GM19099 (cell line): Measurements from ENCODE around the gene PPIP5K1.

Source experiments
- POLR2A ChIP-seq: IDR thresholded peaks from 3 replicates; pipeline ENCODE4 v1.6.1; 2011; ENCODE audit warnings: low read depth; ENCODE audit not compliant: insufficient read length; ENCODE audit errors: extremely low read depth

PPIP5K1 gene

DNA sequence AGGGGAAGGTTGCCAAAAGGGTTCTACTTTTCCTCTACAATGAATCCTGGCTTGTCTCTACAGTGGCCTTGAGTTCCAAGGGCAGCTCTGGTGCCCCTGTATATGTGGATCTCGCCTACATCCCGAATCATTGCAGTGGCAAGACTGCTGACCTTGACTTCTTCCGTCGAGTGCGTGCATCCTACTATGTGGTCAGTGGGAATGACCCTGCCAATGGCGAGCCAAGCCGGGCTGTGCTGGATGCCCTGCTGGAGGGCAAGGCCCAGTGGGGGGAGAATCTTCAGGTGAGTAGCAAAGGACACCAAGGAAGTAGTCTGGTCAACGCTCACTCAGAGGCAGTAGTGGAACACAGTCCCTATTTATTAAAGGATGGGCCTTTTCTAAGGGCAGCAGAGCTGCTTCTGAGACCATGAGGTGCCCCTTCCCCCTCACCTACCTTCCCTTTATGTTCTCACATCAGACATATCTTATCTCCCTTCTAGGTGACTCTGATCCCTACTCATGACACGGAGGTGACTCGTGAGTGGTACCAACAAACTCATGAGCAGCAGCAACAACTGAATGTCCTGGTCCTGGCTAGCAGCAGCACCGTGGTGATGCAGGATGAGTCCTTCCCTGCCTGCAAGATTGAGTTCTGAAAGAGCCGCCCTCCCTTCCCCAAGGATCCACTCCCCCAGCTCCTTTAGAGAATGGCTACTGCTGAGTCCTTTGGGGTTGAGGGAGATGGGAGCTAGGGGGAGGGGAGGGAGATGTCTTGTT, 60.2 kb downstream of the PPIP5K1 start:
- TF ChIP-seq POLR2A: no peak

DNA sequence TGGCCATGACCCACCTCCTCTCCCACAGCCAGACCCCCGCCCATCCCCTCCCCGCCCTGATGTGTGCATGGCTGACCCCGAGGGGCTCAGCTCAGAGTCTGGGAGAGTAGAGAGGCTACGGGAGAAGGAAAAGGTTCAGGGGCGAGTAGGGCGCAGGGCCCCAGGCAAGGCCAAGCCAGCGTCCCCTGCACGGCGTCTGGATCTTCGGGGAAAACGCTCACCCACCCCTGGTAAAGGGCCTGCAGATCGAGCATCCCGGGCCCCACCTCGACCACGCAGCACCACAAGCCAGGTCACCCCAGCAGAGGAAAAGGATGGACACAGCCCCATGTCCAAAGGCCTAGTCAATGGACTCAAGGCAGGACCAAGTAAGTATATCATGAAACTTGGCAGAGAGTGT, 60.9 kb downstream of the PPIP5K1 start:
- no peak for TF ChIP-seq POLR2A

DNA sequence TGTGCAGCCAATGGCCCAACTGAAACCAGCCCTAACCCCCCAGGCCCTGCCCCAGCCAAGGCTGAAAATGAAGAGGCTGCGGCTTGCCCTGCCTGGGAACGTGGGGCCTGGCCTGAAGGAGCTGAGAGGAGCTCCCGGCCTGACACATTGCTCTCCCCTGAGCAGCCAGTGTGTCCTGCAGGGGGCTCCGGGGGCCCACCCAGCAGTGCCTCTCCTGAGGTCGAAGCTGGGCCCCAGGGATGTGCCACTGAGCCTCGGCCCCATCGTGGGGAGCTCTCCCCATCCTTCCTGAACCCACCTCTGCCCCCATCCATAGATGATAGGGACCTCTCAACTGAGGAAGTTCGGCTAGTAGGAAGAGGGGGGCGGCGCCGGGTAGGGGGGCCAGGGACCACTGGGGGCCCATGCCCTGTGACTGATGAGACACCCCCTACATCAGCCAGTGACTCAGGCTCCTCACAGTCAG, 61.4 kb downstream of the PPIP5K1 start:
- no peak for TF ChIP-seq POLR2A

DNA sequence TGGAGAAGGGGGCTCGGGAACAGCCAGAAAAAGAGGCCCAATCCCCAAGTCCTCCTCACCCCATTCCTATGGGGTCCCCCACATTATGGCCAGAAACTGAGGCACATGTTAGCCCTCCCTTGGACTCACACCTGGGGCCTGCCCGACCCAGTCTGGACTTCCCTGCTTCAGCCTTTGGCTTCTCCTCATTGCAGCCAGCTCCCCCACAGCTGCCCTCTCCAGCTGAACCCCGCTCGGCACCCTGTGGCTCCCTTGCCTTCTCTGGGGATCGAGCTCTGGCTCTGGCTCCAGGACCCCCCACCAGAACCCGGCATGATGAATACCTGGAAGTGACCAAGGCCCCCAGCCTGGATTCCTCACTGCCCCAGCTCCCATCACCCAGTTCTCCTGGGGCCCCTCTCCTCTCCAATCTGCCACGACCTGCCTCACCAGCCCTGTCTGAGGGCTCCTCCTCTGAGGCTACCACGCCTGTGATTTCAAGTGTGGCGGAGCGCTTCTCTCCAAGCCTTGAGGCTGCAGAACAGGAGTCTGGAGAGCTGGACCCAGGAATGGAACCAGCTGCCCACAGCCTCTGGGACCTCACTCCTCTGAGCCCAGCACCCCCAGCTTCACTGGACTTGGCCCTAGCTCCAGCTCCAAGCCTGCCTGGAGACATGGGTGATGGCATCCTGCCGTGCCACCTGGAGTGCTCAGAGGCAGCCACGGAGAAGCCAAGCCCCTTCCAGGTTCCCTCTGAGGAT, 62.0 kb downstream of the PPIP5K1 start:
- no peak for TF ChIP-seq POLR2A

DNA sequence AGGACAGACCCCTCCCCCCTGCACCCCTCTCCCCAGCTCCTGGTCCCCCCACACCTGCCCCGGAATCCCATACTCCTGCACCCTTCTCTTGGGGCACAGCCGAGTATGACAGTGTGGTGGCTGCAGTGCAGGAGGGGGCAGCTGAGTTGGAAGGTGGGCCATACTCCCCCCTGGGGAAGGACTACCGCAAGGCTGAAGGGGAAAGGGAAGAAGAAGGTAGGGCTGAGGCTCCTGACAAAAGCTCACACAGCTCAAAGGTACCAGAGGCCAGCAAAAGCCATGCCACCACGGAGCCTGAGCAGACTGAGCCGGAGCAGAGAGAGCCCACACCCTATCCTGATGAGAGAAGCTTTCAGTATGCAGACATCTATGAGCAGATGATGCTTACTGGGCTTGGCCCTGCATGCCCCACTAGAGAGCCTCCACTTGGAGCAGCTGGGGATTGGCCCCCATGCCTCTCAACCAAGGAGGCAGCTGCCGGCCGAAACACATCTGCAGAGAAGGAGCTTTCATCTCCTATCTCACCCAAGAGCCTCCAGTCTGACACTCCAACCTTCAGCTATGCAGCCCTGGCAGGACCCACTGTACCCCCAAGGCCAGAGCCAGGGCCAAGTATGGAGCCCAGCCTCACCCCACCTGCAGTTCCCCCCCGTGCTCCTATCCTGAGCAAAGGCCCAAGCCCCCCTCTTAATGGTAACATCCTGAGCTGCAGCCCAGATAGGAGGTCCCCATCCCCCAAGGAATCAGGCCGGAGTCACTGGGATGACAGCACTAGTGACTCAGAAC, 62.8 kb downstream of the PPIP5K1 start:
- no peak for TF ChIP-seq POLR2A

DNA sequence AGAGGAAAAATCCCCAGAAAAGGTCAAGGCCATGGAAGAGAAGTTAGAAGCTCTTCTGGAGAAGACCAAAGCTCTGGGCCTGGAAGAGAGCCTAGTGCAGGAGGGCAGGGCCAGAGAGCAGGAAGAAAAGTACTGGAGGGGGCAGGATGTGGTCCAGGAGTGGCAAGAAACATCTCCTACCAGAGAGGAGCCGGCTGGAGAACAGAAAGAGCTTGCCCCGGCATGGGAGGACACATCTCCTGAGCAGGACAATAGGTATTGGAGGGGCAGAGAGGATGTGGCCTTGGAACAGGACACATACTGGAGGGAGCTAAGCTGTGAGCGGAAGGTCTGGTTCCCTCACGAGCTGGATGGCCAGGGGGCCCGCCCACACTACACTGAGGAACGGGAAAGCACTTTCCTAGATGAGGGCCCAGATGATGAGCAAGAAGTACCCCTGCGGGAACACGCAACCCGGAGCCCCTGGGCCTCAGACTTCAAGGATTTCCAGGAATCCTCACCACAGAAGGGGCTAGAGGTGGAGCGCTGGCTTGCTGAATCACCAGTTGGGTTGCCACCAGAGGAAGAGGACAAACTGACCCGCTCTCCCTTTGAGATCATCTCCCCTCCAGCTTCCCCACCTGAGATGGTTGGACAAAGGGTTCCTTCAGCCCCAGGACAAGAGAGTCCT, 63.6 kb downstream of the PPIP5K1 start:
- no peak for TF ChIP-seq POLR2A

DNA sequence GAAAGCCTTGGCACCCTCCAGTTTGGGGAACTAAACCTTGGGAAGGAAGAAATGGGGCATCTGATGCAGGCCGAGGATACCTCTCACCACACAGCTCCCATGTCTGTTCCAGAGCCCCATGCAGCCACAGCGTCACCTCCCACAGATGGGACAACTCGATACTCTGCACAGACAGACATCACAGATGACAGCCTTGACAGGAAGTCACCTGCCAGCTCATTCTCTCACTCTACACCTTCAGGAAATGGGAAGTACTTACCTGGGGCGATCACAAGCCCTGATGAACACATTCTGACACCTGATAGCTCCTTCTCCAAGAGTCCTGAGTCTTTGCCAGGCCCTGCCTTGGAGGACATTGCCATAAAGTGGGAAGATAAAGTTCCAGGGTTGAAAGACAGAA, 64.9 kb downstream of the PPIP5K1 start:
- no peak for TF ChIP-seq POLR2A

DNA sequence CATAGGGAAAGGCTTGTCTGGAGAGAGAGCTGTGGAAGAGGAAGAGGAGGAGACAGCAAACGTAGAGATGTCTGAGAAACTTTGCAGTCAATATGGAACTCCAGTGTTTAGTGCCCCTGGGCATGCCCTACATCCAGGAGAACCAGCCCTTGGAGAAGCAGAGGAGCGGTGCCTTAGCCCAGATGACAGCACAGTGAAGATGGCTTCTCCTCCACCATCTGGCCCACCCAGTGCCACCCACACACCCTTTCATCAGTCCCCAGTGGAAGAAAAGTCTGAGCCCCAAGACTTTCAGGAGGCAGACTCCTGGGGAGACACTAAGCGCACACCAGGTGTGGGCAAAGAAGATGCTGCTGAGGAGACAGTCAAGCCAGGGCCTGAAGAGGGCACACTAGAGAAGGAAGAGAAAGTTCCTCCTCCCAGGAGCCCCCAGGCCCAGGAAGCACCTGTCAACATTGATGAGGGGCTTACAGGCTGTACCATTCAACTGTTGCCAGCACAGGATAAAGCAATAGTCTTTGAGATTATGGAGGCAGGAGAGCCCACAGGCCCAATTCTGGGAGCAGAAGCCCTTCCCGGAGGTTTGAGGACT, 65.7 kb downstream of the PPIP5K1 start:
- TF ChIP-seq POLR2A: no peak

DNA sequence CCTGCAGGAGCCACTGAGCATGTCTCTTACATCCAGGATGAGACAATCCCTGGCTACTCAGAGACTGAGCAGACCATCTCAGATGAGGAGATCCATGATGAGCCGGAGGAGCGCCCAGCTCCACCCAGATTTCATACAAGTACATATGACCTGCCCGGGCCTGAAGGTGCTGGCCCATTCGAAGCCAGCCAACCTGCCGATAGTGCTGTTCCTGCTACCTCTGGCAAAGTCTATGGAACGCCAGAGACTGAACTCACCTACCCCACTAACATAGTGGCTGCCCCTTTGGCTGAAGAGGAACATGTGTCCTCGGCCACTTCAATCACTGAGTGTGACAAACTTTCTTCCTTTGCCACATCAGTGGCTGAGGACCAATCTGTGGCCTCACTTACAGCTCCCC, 66.4 kb downstream of the PPIP5K1 start:
- no peak for TF ChIP-seq POLR2A

DNA sequence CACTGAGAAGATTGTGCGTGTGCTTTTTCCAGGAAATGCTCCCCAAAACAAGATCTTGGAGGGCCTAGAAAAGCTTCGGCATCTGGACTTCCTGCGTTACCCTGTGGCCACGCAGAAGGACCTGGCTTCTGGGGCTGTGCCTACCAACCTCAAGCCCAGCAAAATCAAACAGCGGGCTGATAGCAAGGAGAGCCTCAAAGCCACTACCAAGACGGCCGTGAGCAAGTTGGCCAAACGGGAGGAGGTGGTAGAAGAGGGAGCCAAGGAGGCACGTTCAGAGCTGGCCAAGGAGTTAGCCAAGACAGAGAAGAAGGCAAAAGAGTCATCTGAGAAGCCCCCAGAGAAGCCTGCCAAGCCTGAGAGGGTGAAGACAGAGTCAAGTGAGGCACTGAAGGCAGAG, 67.8 kb downstream of the PPIP5K1 start:
- TF ChIP-seq POLR2A: no peak

DNA sequence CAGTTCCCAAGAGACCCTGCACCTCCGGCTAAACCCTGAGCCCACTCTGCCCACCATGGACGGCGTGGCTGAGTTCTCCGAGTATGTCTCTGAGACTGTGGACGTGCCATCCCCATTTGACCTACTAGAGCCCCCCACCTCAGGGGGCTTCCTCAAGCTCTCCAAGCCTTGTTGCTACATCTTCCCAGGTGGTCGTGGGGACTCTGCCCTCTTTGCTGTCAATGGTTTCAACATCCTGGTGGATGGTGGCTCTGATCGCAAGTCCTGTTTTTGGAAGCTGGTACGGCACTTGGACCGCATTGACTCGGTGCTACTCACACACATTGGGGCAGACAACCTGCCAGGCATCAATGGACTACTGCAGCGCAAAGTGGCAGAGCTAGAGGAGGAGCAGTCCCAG, 68.6 kb downstream of the PPIP5K1 start:
- TF ChIP-seq POLR2A: no peak

DNA sequence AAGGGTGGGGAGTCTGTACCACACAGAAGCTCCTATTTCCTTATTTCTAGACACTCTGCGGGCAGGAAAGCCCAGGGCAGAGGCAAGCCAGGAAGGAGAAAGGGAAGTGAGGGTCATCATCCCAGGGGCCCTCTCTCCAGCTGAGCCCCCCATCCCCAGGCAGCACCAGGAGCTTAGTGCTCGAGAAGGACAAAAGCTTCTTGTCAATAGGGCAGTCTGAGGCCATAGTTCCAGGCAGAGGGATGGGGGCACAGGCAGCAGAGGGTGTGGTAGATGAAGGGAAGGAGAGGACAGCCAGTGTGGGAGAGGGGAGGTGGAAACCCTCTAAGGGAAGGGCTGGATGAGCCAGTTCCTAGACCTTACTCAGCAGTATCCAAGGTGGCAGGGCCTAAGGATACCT, 69.9 kb downstream of the PPIP5K1 start:
- no peak for TF ChIP-seq POLR2A

DNA sequence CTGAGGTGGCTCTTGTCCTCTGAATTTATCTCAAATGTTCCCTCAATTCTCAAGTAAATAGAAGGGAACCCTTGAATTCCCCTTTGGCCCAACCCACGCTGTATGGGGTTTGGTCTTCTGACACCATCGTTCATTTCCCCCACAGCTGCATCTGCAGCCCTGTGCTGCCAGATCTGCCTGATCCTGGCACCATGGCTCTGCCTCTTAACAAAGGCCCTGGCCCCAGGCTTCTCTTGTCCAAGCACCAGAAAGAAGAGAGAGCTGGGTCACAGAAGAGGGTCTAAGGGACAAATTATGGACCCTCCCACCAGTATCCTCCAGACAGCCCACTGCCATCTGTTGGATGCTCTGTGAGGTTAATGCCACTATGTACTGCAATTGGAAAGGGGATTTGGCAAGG, 70.8 kb downstream of the PPIP5K1 start:
- TF ChIP-seq POLR2A: no peak

DNA sequence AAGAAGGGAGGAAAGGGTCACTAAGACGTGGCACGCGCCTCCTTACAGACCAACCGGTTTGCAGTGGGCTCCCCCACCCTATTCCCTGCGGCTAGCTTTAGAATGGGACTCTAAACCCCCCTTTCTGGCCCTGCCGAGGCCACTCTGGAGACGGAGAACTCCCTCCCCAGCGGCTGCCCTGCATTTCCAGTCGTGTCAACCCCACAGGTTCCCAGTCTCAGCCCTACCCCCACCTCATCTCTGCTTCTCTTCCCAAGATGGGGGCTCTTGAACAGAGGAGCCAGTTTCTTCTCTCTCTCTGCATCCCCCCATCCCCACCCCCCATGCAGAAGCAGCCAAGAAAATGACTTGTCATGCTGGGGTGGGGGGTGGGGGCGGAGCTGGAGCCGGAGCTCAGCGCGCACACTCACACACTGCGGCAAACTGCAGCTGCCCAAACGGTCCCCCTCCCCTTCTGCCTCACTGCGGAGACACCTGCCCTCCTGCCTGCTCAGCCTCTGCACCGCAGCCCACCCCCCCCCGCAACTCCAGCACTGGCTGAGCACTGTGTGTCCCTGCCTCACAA, 71.7 kb downstream of the PPIP5K1 start:
- TF ChIP-seq POLR2A: no peak

DNA sequence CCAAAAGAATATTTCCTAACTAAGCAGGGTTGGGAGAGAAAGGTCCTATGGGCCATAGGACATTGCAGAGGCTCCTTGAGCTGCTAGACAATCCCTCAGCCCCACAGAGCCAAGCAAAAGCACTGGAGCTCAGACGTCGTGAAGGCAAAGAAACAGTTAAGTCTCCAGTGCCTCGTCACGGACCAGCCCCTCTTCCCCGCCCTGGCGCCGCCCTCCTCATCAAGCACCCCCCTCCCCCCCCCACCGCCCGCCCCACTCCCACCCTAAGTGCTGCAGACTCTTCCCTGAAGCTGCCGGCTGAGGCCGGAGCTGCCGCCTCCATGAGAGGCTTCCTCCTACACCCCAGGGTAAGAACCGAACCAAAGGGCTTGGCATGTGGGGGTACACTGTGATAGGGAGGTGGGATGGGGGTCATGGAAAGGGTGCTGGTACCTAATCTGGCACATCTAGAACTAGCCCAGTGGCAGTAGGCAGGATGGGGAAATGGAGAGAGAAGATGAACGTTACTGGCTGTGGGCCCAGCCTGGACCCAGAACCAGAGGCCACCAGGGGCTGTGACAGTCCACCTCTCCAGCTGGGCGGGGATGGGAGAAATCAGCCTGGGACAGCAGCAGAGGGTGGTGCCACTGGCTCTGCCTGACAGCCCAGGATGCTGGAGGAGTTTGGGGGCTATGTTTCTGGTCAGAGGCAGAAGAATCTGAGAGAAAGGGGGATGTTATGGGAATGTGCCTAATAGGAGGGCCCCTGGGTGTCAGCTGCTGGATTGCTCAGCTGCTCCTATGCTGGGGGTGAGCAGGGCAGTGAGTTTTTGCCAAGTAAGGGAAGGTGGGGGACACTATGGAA, 72.4 kb downstream of the PPIP5K1 start, which contains the start of gene MAP1A:
TSS of gene MAP1A (plus strand) at position 255 of the 843 bp plus-strand sequence. CDS start 3,866 bp downstream, outside the sequence.
- no peak for TF ChIP-seq POLR2A
